Caki2 (cell line): ENCODE results near the gene CTXN1. TPM values are rescaled to one million over a fixed set of nuclear protein-coding genes. Genes with fewer than 3 reads are reported as not detected.
"Not testable (repeated sequence)": the region's sequence is repeated elsewhere in the genome, so short reads cannot be mapped to it uniquely, and the experiment has no call there.

Experiments
- DNase-seq: peaks from one replicate; pipeline ENCODE4 v3.0.0-alpha.2; 2015; ENCODE audit warnings: low read depth
- in situ Hi-C: cut with HindIII; loops from 2 replicates; pipeline ENCODE4 v1.10.0; 2016; ENCODE audit warnings: low sequenced_read_pairs, low pct_unique_long_range_greater_than_20kb, mixed read lengths
- total RNA-seq: library from RNA; depleted of rRNA; stranded (reverse); fragments of >200 nt; shearing (Covaris generic); gene quantifications from 2 replicates; pipeline ENCODE4 v1.2.3, GENCODE V29; 2014; ENCODE audit warnings: low replicate concordance

CTXN1 gene
- total RNA-seq, 1 experiment from 2014 or later = 11.1 TPM

- in situ Hi-C loops = no loop called here
- no peak for DNase-seq
Observed at GRCh38 chr19:7955696-7956095, 29.8 kb upstream of the CTXN1 start.

GRCh38 chr19:7953576-7953975 lies 27.6 kb upstream of the CTXN1 start:
- in situ Hi-C loops = no loop called here
- DNase-seq = no peak

- in situ Hi-C loops = no loop called here
- no peak for DNase-seq
Observed at GRCh38 chr19:7953060-7953459, 27.1 kb upstream of the CTXN1 start.

GRCh38 chr19:7947939-7948338 lies 22.0 kb upstream of the CTXN1 start:
- DNase-seq = no peak
- in situ Hi-C loops = no loop called here

GRCh38 chr19:7944177-7944761 lies 18.3 kb upstream of the CTXN1 start:
- peak; percentile 76 for DNase-seq
- in situ Hi-C loops = no loop called here

- in situ Hi-C loops = no loop called here
- peak; percentile 97 for DNase-seq
Observed at GRCh38 chr19:7943444-7944176, 17.7 kb upstream of the CTXN1 start, which contains the start of gene TIMM44. Gene TIMM44, minus strand, starts transcription at chr19:7943666. Its CDS starts 15 bp downstream, at chr19:7943651.

GRCh38 chr19:7942981-7943443 lies 17.1 kb upstream of the CTXN1 start:
- in situ Hi-C loops = no loop called here
- no peak for DNase-seq

GRCh38 chr19:7941895-7942596 lies 16.1 kb upstream of the CTXN1 start:
- in situ Hi-C loops = no loop called here

GRCh38 chr19:7940841-7941240 lies 14.9 kb upstream of the CTXN1 start:
- no peak for DNase-seq
- in situ Hi-C loops = no loop called here

More at GRCh38 chr19:7941895-7942596, 16.1 kb upstream of the CTXN1 start:
- DNase-seq = no peak

- no peak for DNase-seq
- in situ Hi-C loops = no loop called here
Observed at GRCh38 chr19:7934766-7935165, 8.8 kb upstream of the CTXN1 start.

- DNase-seq = no peak
- in situ Hi-C loops = no loop called here
Observed at GRCh38 chr19:7933828-7934725, 8.1 kb upstream of the CTXN1 start.

GRCh38 chr19:7933411-7933810 lies 7.5 kb upstream of the CTXN1 start:
- in situ Hi-C loops = no loop called here
- no peak for DNase-seq

GRCh38 chr19:7932930-7933300 lies 7.0 kb upstream of the CTXN1 start:
- in situ Hi-C loops = no loop called here
- DNase-seq = no peak

- no peak for DNase-seq
- in situ Hi-C loops = no loop called here
Observed at GRCh38 chr19:7932276-7932929, 6.5 kb upstream of the CTXN1 start.

- in situ Hi-C loops = no loop called here
- no peak for DNase-seq
Observed at GRCh38 chr19:7931221-7932061, 5.5 kb upstream of the CTXN1 start.

GRCh38 chr19:7930765-7931164 lies 4.8 kb upstream of the CTXN1 start:
- no peak for DNase-seq
- in situ Hi-C loops = no loop called here

GRCh38 chr19:7930030-7930429 lies 4.1 kb upstream of the CTXN1 start:
- DNase-seq, in situ Hi-C loops: not testable (repeated sequence)
